GM23338 (cell line): ENCODE measurements around the gene PPCDC.
A peak's percentile ranks its signal among the peaks of the same experiment; 100 is the strongest.

Experiments used
- CREB1 ChIP-seq: fragments of 250-450 bp; sonication (Bioruptor Pico); IDR thresholded peaks from 2 replicates; pipeline ENCODE4 v1.5.0; 2020; ENCODE audit warnings: low read depth, mild to moderate bottlenecking, moderate library complexity
- CTCF ChIP-seq, 2 experiments: fragments of 200-600 bp in 1 of 2; sonication (generic) in 1 of 2; conservative IDR thresholded peaks; 2 replicates each; pipeline versions ENCODE4 v1.5.1 to v1.6.1; 2016 to 2017; ENCODE audit warnings: antibody characterized with exemption in 2 of 2, low read depth in 2 of 2, mild to moderate bottlenecking in 2 of 2, moderate library complexity in 1 of 2
- ETS1 ChIP-seq: IDR thresholded peaks from 2 replicates; pipeline ENCODE4 v1.6.1; 2016; ENCODE audit warnings: antibody characterized with exemption
- EZH2 ChIP-seq: fragments of 200-600 bp; sonication (generic); IDR thresholded peaks from one replicate; pipeline ENCODE4 v1.8.0; 2017; ENCODE audit warnings: antibody characterized with exemption, mild to moderate bottlenecking, low read depth; ENCODE audit not compliant: unreplicated experiment
- EZH2phosphoT487 ChIP-seq: fragments of 200-600 bp; sonication (generic); IDR thresholded peaks from one replicate; pipeline ENCODE4 v1.8.1; 2018; ENCODE audit warnings: antibody characterized with exemption; ENCODE audit not compliant: unreplicated experiment
- JUNB ChIP-seq: IDR thresholded peaks from one replicate; pipeline ENCODE4 v1.6.1; 2016; ENCODE audit warnings: antibody characterized with exemption; ENCODE audit not compliant: unreplicated experiment
- NANOG ChIP-seq: IDR thresholded peaks from 2 replicates; pipeline ENCODE4 v1.6.1; 2016; ENCODE audit warnings: antibody characterized with exemption, borderline replicate concordance
- POLR2AphosphoS5 ChIP-seq: IDR thresholded peaks from 2 replicates; pipeline ENCODE4 v1.6.1; 2016; ENCODE audit warnings: antibody characterized with exemption, low read depth
- REST ChIP-seq: IDR thresholded peaks from one replicate; pipeline ENCODE4 v1.6.1; 2018; ENCODE audit warnings: antibody characterized with exemption; ENCODE audit not compliant: unreplicated experiment
- ZNF114 ChIP-seq: fragments of 250-450 bp; sonication (Bioruptor Pico); IDR thresholded peaks from 2 replicates; pipeline ENCODE4 v1.5.0; 2020; ENCODE audit warnings: mild to moderate bottlenecking, moderate library complexity
- ZNF462 ChIP-seq: fragments of 250-450 bp; sonication (Bioruptor Pico); IDR thresholded peaks from 2 replicates; pipeline ENCODE4 v1.5.0; 2020; ENCODE audit warnings: mild to moderate bottlenecking, moderate library complexity

GRCh38 chr15:75033809-75034208, 10.4 kb downstream of the PPCDC start:
- TF ChIP-seq EZH2 (no peak), REST (no peak), NANOG (no peak), CTCF (conservative IDR thresholded peaks at IDR 0.05; ENCODE audit: low read depth in 2 of 2) (peak in 1 of 2 experiments; percentile 7; a peak in 1 of 4 replicates), POLR2AphosphoS5 (no peak), EZH2phosphoT487 (no peak), CREB1 (CRISPR knock-in tag) (no peak), ZNF114 (CRISPR knock-in tag) (no peak), JUNB (no peak), ZNF462 (CRISPR knock-in tag) (no peak), ETS1 (no peak)
